Stimulated activated CD8-positive, alpha-beta memory T cell treated with anti-CD3 and anti-CD28 coated beads, Interleukin-7, amount 100 ng/mL, for 48 hours (primary cell): ENCODE data around the gene SRSF12.

Experiments used
- DNase-seq, 2 donors: peaks; one replicate each; pipeline ENCODE4 v3.0.0-alpha.2; 2020; ENCODE audit warnings: low read depth in 1 of 2; ENCODE audit errors: extremely low read depth in 1 of 2

SRSF12 gene

DNA sequence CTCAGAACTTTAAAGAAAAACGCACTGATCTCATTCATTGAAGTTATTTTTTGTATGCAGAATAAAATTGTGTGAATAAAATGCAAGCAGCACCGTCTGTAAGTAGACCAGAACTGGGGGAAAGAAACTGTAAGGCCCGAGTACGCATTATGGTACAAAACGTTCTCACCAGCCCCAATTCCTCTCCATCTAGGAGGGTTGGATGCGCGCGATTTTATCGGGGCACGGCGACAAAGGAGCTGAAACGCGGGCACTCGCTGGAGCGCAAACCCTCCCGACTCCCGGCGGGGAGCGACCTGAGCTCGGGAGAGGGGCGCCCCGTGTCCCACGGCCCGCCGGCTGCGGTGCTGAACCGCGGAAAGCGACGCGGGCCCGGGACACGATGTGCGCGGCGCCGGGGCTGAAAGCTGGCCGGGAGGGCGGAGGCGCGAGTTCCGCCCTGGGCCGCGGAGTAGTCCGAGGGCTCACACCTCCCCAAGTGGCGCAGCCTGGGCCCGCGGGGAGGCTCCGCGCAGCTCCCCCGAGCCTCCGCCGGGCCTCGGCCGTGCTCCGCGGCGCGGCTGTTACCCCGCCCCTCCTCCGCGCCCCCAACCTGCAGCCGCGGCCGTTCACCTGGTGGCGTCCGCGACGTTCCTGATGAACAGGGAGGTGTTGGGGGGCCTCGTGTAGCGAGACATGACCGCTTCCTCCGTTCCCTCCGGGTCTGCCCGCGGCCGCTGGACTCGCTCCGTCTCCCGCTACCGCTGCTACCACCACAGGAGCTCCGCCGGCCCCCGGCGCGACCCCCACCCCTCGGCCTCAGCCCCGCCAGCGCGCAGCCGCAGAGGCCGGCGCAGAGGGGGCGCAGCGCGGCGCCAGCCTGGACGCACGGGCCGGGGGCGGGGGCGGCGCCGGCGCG, at the start of gene SRSF12:
Gene SRSF12, minus strand, starts transcription at position 861 of the 898 bp plus-strand sequence. Its CDS starts 184 bp downstream, at position 677.
- peak in 1 of 2 donors; percentile 21 for DNase-seq

DNA sequence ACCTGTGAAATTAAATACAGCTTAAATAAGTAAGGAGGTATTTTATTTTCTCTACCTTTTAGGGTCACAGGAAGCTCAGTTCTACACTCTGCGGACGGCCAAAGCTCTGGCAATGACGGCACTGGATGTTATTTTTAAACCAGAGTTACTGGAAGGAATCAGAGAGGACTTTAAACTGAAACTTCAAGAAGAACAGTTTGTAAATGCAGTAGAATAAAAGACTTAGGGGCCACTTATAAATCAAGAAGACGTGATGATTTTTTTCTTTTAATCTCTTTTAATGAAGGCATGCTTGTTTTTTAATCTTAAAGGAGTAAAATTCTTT, 44.1 kb upstream of the SRSF12 start:
- DNase-seq, result no peak

DNA sequence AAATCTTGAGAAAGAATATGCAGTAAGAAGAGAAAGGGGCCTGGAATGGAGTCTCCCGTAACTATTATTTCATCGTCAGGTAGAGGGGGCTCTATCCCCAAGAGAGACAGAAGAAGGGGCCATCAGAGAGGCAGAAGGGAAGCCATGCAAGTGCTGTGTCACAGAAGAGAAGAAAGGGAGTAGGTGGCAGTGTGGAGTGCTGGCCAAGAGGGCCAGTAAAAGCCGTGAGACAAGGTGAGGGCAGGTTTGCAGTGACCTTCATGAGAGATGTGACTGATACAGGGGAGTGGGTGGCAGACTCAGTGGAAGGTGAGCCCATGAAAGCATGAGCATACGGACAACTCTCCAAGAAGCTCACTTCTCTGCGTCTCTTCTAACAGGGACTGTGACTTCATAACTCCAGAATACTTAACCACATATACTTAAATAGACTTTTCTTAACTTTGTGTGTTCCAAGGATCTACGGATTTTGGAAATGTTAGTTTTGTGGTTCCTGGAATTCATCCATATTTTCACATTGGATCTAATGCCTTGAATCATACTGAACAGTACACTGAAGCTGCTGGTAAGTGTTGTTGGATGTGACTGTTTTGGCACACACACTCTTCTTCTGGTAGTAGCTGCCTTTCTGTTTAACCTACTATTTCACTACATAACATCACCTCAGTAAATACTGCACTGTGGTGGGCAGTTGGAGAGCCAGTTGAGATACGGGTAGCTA, 43.6 kb upstream of the SRSF12 start:
- DNase-seq, result no peak

DNA sequence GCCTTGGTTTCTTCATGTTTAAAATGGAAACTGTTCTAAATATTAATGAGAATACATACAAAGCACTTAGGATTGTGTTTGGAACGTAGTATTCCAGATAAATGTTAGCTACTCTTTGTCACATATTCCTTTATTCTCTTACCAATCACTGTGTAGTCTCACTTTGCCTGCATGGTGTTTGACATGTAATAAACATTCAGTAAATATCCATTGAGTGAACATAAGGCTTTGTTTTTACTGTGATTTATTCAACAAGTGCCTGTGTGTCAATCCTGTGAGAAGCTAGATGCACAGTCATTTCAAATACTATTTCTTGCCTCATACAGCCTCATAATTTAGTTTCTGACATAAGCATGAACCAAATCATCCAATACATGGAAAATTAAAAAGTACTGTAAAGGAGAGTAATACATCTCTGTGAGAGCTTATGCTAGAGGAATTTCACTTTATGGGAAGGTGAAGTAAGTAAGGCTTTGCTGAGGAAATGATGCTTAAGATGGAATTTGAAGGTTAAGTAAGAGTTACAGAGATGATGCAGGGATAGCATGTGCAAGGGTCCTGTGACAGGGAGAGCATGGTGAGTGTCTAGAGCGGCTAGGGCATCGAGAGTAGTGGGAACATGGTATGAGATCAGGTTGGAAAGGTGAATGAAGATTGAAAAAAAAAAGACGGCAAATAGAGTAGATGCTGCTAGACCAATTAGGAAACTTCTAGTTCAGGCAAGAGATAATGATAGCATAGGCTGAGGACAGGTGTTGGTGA, 42.6 kb upstream of the SRSF12 start:
- DNase-seq, result no peak

DNA sequence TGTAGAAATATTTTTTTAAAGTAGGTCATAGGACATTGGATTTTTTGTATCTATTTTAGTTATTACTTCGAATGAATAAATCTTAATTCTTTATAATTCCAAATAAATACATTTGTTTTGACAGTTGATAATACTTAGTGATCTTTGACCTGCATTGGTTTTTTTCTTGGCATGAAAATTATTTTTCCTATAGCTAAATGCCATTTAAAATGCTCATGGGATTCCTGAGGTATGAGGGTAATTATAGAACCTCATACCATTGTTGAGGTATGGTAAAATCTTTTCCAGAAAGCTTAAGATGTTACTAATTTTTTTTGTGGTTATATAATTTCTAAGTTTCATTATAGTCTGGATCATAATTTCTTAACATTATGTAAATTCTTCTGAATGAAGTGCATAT, 36.3 kb upstream of the SRSF12 start:
- no peak for DNase-seq

DNA sequence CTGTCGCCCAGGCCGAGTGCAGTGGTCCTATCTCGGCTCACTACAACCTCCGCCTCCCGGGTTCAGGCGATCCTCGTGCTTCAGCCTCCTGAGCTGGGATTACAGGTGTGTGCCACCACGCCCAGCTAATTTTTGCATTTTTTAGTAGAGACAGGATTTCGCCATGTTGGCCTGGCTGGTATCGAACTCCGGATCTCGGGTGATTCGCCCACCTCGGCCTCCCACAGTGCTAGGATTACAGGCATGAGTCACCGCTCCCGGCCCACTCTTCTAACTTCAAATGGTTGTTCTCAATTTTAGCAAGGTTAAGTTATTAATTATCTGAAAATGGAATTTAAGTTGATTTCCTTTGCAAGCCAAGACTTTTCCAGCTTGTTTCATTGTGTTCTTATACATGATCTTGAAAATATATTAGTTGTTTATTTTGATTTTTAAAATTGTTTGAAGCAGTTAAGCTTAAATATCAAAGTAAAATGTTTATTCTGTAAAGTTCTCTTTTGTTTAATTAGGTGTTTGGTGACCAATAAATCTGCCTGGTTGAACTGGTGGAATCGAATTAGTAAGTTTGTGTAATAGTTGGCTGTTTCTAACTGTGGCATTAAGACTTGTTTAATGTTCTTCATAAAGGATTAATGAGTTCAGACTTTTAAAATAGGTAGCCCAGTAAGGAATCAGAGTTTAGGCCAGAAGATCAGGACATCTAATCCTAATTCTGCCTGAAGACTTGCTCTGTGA, 30.3 kb upstream of the SRSF12 start:
- DNase-seq, result peak; percentile 27 to 29

DNA sequence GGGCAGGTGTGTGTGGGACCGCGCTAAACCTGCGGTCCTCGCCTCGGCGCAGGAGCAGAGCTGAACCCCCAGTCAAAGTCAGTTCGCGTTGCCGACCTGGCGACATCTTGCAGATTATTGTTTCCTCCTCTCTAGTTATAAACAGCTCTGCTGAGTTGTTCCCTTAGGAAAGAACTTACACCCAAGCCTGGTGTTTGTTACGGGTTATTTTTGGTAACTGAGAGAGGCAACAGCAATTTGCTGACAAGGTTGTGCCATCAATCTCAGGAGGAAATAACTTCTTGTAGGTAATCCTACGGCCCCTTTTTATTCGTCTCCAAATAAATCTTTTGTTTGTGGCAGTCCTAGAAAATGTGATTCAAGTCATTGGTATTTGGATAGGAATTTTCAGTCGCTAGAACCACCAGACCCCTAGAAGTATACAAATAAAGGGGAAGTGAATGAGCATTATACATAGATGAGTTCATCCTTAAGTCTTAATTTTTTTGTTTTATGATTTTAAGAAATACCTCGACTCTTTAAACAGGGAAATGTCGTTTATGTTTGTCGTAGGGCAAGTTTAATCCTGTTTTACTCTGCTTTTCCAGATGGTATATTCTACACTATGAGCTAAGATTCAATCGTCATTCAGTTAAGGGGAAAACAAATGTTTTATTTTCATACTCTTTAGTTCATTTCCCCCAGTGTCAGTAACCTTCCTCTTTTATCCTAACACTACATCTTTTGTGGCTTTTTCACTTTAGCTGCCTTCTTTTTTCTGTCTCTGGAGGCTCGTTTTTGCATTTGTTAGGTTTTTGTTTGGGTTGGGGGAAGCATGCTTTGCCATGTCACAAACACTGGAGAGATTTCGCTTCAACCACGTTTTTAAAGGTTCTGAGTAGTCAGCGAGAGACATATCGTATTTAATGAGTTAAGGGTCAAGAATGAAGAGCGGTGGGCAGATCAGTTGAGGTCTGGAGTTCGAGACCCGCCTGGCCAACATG, 29.1 kb upstream of the SRSF12 start:
- peak in 1 of 2 donors; percentile 7 for DNase-seq

DNA sequence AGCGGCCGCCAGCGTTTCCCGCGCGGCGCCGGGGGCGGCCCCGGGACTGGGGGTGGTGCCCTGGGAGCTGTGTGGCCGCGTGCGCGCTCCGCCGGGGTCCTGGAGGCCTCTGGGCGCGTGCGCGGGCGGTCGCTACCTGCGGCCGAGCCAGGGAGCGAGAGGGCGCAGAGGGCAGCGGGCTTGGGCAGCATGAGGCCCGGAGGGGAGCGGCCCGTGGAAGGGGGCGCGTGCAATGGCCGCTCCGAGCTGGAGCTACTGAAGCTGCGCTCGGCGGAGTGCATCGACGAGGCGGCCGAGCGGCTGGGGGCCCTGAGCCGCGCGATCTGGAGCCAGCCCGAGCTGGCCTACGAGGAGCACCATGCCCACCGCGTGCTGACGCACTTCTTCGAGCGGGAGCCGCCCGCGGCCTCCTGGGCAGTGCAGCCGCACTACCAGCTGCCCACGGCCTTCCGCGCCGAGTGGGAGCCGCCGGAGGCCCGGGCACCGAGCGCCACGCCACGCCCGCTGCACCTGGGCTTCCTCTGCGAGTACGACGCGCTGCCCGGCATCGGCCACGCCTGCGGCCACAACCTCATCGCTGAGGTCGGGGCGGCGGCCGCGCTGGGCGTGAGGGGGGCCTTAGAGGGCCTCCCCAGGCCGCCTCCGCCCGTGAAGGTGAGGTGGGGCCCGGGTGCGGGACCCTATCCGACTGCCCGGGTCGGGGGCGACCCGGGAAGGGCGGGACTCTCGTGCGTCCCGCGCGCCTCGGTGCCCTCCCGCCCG, 28.3 kb upstream of the SRSF12 start, which contains the start of gene PM20D2:
Gene PM20D2, plus strand, starts transcription at position 100 of the 762 bp plus-strand sequence. Its CDS starts 90 bp downstream, at position 190.
- peak; percentile 49 to 55 for DNase-seq

DNA sequence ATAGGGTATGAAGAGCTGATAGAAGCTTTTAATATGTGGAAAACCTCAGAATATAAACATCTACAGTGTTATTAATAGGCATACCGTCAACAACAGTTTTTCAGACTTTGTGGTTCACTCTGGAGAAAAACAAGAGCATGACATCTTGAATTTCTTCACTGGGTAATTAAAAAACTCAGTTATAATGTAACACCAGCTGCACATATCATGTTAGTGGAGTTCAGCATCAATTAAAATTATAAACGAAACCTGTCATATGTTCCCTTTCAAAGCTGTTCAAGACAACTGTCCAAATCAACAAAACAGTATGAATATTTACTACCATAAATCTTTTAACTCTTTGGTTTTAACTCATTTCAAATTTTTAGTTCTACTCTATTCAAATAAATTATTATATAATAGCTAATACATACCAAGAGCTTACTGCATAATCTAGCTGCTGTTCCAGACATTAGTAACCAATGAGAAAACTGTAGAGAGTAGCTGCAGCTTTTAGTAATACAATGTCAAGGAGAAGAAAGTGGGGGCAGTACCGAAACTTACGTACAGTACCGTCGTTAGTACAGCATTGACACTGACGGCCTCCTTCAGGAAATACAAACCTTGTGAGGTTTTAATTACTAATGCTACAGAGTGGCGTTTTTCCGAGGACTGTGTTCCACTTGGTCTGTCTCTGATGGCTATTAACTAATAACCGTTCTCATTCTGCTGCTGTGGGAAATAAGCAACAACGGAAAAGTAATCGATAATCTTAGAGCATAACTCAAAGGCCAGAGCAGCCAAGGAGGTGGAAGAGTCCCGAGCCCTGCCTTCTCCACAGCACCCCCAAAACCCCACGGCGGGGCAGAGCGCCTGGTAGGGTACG, 27.5 kb upstream of the SRSF12 start:
- DNase-seq, result peak in 1 of 2 donors; percentile 19

DNA sequence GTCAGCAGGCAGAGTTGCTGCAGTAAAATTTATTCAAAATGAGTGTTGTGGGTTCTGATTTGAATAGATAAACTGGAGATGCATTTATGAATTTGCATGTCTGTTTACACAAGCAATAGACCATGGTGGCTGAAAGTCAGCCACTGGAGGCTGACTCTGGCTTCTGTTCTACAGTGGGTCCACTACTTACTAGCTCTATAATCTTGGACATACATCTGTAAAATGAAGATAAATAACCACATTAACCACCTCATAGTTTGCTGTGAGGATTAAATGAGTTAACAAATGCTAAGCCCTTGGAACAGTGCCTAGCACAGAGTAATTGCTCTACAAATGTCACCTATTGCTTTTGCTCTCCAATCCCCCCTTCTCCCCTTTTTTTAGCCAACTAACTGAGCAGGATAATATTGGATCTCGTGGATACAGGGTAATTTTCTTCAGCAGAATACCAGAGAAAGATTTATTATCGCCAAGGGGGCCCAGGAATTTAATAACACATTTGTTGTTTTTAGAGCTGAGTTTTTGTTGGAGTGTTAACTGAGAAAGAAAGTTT, 26.6 kb upstream of the SRSF12 start:
- no peak for DNase-seq

DNA sequence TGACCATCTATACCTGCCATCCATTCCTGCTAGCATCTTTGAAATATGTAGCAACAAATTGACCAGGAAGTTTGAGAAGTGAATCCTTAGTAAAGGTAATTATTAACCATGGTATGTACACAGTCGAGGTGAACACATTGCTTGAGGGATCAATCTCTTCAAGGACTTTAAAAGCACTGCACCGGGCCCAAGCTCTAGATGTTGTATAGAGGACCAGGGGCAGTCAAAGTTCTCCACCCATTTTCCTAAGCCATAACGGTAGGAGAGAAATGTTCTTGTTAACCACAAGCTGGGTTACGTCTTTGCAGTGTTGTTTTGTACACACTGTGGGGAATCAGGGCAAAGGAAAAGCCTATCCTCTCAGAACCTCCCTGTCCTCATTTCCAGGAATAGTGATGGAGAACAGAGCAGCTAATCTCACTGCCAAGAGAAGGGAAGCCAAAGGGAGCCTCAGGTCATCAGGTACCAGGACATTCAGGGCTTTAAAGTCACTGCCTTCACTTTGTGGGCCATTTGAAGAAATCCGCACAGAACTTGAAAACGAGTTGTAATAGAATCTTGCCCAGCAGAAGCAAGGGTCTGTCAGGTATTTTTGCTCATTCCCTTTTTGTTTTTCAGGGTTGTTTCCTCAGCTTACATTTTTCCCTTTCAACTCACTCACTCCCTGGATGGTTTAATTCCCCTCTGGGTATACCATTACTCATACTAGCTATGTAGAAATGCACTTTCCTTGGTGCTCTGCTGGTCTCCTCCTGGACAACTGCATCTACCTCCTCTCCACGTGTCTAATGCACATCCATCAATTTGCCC, 22.7 kb upstream of the SRSF12 start:
- DNase-seq, result no peak

DNA sequence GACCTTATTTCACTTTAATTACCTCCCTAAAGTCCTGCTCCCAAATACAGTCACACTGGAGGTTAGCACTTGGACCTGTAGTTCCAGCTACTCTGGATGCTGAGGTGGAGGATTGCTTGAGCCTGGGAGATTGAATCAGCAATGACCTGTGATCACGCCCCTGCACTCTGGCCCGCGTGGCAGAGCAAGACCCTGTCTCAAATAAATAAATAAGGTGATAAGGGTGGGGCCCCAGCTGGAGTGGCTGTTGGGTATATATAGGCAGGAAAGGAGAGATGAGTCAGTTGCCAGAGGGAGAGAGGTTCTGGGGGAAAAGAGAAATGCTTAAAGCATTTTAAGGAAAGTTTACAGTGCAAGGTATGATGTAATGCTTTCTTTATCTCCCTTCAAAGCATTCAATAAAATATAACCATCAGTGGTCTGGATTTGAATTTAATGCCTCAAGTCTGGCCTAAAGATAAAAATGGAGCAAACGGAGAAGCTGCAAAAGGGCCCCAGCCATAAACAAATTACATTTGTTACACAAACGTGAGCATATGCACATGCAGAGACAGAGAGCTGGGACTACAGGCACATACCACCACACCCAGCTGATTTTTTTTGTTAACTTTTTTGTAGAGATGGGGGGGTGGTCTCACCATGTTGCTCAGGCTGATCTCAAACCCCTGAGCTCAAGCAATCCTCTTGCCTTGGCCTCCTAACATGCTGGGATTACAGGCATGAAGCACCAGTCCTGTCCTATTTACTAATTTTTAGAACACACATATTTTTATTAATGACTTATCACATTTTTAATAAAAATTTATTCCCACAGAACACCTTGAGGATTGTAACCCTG, 21.9 kb upstream of the SRSF12 start:
- no peak for DNase-seq

DNA sequence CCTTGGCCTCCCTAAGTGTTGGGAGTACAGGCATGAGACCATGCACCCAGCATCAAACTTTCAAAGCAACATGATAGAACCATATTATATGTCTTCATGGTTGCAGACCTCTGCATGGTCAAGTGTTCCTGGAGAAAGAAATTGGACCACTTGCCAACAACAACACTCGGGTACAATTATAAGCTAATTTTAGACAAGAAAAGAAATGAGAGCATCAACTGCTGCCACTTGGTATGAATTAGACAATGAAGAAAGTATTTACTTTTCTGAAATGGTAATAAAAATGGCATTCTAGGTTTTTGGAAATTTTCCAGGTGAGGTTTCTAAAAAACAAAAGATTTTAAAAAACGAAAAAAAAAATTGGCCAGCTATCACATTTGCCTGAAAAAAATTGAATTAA, 20.3 kb upstream of the SRSF12 start:
- no peak for DNase-seq

DNA sequence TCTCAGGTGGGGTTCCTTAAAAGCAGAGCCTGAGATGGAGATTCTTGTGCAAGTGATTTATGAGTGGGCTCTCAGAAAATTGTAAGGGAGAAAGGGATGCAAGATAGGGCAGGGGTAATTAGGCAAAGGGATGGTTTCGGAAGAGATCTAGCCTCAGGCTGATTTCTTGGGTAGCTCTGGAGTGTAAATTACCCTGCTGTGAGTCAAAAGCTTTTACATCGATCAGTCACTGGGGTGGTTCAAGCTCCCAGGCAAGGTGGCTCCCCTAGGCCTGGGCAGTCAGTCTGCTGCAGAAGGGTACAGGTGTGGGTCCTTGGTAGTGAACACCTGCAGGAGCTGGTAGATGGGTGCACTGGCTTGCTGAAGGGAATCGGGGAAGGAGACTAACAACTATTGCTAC, 16.9 kb upstream of the SRSF12 start:
- no peak for DNase-seq

DNA sequence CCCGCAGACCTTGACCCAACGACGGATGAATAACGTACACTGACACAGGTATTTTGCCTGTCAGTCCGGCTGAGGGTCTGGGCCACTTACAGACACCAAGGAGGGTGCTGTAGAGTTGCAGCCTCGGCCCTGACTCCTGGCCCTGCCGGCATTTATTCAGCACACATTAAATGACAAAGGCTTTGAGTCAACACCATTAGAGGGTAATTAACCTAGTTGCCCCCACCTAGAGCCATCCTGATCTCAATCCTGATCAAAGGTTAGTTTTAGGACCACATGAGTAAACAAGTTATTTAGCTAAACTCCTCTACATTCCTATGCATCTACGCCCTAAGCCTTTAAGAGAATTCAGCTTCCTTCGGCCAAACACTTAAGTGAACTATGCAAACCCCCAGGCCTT, 16.1 kb upstream of the SRSF12 start:
- DNase-seq, result no peak

DNA sequence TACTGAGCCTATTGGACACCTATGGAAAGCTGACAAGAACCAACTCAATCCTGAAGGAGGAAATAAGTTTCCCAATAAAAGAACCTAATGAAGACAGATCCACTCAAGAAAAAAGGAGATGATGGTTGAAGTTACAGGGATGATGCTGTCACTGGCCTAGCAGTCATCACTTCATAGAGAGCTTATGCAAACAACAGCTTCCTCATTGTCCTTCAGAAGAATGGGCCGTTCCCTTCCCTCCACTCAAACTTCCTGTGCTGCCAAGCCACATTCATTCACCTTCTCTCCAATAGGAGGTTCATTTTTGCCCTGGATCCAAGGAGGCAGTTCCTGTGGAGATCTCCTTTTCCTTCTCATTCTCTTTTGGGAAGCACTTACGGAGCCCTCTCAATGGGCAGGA, 14.2 kb upstream of the SRSF12 start:
- no peak for DNase-seq
